Measurements from ENCODE around the gene PIAS1.
A peak's percentile ranks its signal among the peaks of the same experiment; 100 is the strongest.

The PIAS1 gene

GRCh38 chr15:68062946-68063465, 8.9 kb downstream of the PIAS1 start:
- H3K4me3 ChIP-seq (ENCODE audit: extremely low read depth, insufficient read depth, low read length, poor library complexity, severe bottlenecking), result no peak overlapping the region
- H3K27ac ChIP-seq (ENCODE audit: low read depth, low read length, severe bottlenecking), result no peak overlapping the region
- no peaks in the 10 kb centered on the region for H3K4me1 ChIP-seq (ENCODE audit: control insufficient read depth, insufficient read depth, low read length, poor library complexity, severe bottlenecking)

GRCh38 chr15:68063606-68064005, 9.5 kb downstream of the PIAS1 start:
- no peak overlapping the region for H3K4me3 ChIP-seq (ENCODE audit: extremely low read depth, insufficient read depth, low read length, poor library complexity, severe bottlenecking)
- no peak overlapping the region for H3K27ac ChIP-seq (ENCODE audit: low read depth, low read length, severe bottlenecking)
- WGBS, 2 experiments (ENCODE audit: insufficient coverage in 2 of 2), result no CpG with 5 or more reads among the region's 3 CpGs
- H3K4me1 ChIP-seq (ENCODE audit: control insufficient read depth, insufficient read depth, low read length, poor library complexity, severe bottlenecking), result no peaks in the 10 kb centered on the region
- H3K9me3 ChIP-seq (ENCODE audit: control insufficient read depth, low read length), result no peaks in the 10 kb centered on the region
- peaks cover 18% of the 10 kb centered on the region for H3K36me3 ChIP-seq (ENCODE audit: control insufficient read depth, insufficient read depth, low read length)

More at GRCh38 chr15:68062946-68063465, 8.9 kb downstream of the PIAS1 start:
- no peaks in the 10 kb centered on the region for H3K9me3 ChIP-seq (ENCODE audit: control insufficient read depth, low read length)
- H3K36me3 ChIP-seq (ENCODE audit: control insufficient read depth, insufficient read depth, low read length), result peaks cover 17% of the 10 kb centered on the region

GRCh38 chr15:68073576-68074288, 19.6 kb downstream of the PIAS1 start:
- no peaks in the 10 kb centered on the region for H3K36me3 ChIP-seq (ENCODE audit: control insufficient read depth, insufficient read depth, low read length)
- H3K4me1 ChIP-seq (ENCODE audit: control insufficient read depth, insufficient read depth, low read length, poor library complexity, severe bottlenecking), result no peaks in the 10 kb centered on the region
- 94 to 100% methylated on average over 5 to 6 of the region's 6 CpGs for WGBS, 2 experiments (ENCODE audit: insufficient coverage in 2 of 2)
- no peak overlapping the region for H3K4me3 ChIP-seq (ENCODE audit: extremely low read depth, insufficient read depth, low read length, poor library complexity, severe bottlenecking)
- H3K27ac ChIP-seq (ENCODE audit: low read depth, low read length, severe bottlenecking), result no peak overlapping the region
- H3K9me3 ChIP-seq (ENCODE audit: control insufficient read depth, low read length), result no peaks in the 10 kb centered on the region

GRCh38 chr15:68075764-68076385, 21.8 kb downstream of the PIAS1 start:
- Histone ChIP-seq H3K36me3 (ENCODE audit: control insufficient read depth, insufficient read depth, low read length) (no peaks in the 10 kb centered on the region), H3K4me1 (ENCODE audit: control insufficient read depth, insufficient read depth, low read length, poor library complexity, severe bottlenecking) (no peaks in the 10 kb centered on the region), H3K9me3 (ENCODE audit: control insufficient read depth, low read length) (no peaks in the 10 kb centered on the region), H3K27ac (ENCODE audit: low read depth, low read length, severe bottlenecking) (no peak overlapping the region), H3K4me3 (ENCODE audit: extremely low read depth, insufficient read depth, low read length, poor library complexity, severe bottlenecking) (no peak overlapping the region)
- 96 to 97% methylated on average over 14 to 17 of the region's 18 CpGs for WGBS, 2 experiments (ENCODE audit: insufficient coverage in 2 of 2)

- H3K9me3 ChIP-seq (ENCODE audit: control insufficient read depth, low read length), result no peaks in the 10 kb centered on the region
- H3K4me1 ChIP-seq (ENCODE audit: control insufficient read depth, insufficient read depth, low read length, poor library complexity, severe bottlenecking), result peaks cover 15% of the 10 kb centered on the region
- no peaks in the 10 kb centered on the region for H3K36me3 ChIP-seq (ENCODE audit: control insufficient read depth, insufficient read depth, low read length)
- H3K4me3 ChIP-seq (ENCODE audit: extremely low read depth, insufficient read depth, low read length, poor library complexity, severe bottlenecking), result no peak overlapping the region
- WGBS, 2 experiments (ENCODE audit: insufficient coverage in 2 of 2), result 88 to 94% methylated on average over 3 of the region's 3 CpGs
- no peak overlapping the region for H3K27ac ChIP-seq (ENCODE audit: low read depth, low read length, severe bottlenecking)
Measured at GRCh38 chr15:68078365-68078764, 24.2 kb downstream of the PIAS1 start.

GRCh38 chr15:68080334-68080733, 26.2 kb downstream of the PIAS1 start:
- Histone ChIP-seq H3K27ac (ENCODE audit: low read depth, low read length, severe bottlenecking) (no peak overlapping the region), H3K9me3 (ENCODE audit: control insufficient read depth, low read length) (no peaks in the 10 kb centered on the region), H3K4me1 (ENCODE audit: control insufficient read depth, insufficient read depth, low read length, poor library complexity, severe bottlenecking) (peaks cover 15% of the 10 kb centered on the region), H3K4me3 (ENCODE audit: extremely low read depth, insufficient read depth, low read length, poor library complexity, severe bottlenecking) (no peak overlapping the region), H3K36me3 (ENCODE audit: control insufficient read depth, insufficient read depth, low read length) (no peaks in the 10 kb centered on the region)
- WGBS, 2 experiments (ENCODE audit: insufficient coverage in 2 of 2), result 85 to 100% methylated on average over 1 of the region's 1 CpG

- WGBS, 2 experiments (ENCODE audit: insufficient coverage in 2 of 2), result 88 to 100% methylated on average over 1 to 2 of the region's 3 CpGs
- Histone ChIP-seq H3K36me3 (ENCODE audit: control insufficient read depth, insufficient read depth, low read length) (no peaks in the 10 kb centered on the region), H3K9me3 (ENCODE audit: control insufficient read depth, low read length) (no peaks in the 10 kb centered on the region), H3K27ac (ENCODE audit: low read depth, low read length, severe bottlenecking) (no peak overlapping the region), H3K4me3 (ENCODE audit: extremely low read depth, insufficient read depth, low read length, poor library complexity, severe bottlenecking) (no peak overlapping the region), H3K4me1 (ENCODE audit: control insufficient read depth, insufficient read depth, low read length, poor library complexity, severe bottlenecking) (peaks cover 15% of the 10 kb centered on the region)
Measured at GRCh38 chr15:68080783-68081182, 26.7 kb downstream of the PIAS1 start.

- Histone ChIP-seq H3K9me3 (ENCODE audit: control insufficient read depth, low read length) (no peaks in the 10 kb centered on the region), H3K4me3 (ENCODE audit: extremely low read depth, insufficient read depth, low read length, poor library complexity, severe bottlenecking) (no peak overlapping the region), H3K4me1 (ENCODE audit: control insufficient read depth, insufficient read depth, low read length, poor library complexity, severe bottlenecking) (peaks cover 15% of the 10 kb centered on the region), H3K36me3 (ENCODE audit: control insufficient read depth, insufficient read depth, low read length) (peaks cover 5% of the 10 kb centered on the region), H3K27ac (ENCODE audit: low read depth, low read length, severe bottlenecking) (peak overlapping the region; percentile 11)
- 78% methylated on average over 1 of the region's 4 CpGs; no CpG with 5 or more reads in 1 of the 2 experiments for WGBS, 2 experiments (ENCODE audit: insufficient coverage in 2 of 2)
Measured at GRCh38 chr15:68081869-68082505, 27.9 kb downstream of the PIAS1 start.

GRCh38 chr15:68082735-68083134, 28.6 kb downstream of the PIAS1 start:
- Histone ChIP-seq H3K9me3 (ENCODE audit: control insufficient read depth, low read length) (no peaks in the 10 kb centered on the region), H3K4me3 (ENCODE audit: extremely low read depth, insufficient read depth, low read length, poor library complexity, severe bottlenecking) (no peak overlapping the region), H3K4me1 (ENCODE audit: control insufficient read depth, insufficient read depth, low read length, poor library complexity, severe bottlenecking) (peaks cover 15% of the 10 kb centered on the region), H3K27ac (ENCODE audit: low read depth, low read length, severe bottlenecking) (no peak overlapping the region), H3K36me3 (ENCODE audit: control insufficient read depth, insufficient read depth, low read length) (peaks cover 10% of the 10 kb centered on the region)
- WGBS, 2 experiments (ENCODE audit: insufficient coverage in 2 of 2), result 100% methylated on average over 2 of the region's 3 CpGs; no CpG with 5 or more reads in 1 of the 2 experiments

GRCh38 chr15:68083463-68083862, 29.3 kb downstream of the PIAS1 start:
- Histone ChIP-seq H3K36me3 (ENCODE audit: control insufficient read depth, insufficient read depth, low read length) (peaks cover 11% of the 10 kb centered on the region), H3K4me3 (ENCODE audit: extremely low read depth, insufficient read depth, low read length, poor library complexity, severe bottlenecking) (no peak overlapping the region), H3K9me3 (ENCODE audit: control insufficient read depth, low read length) (no peaks in the 10 kb centered on the region), H3K27ac (ENCODE audit: low read depth, low read length, severe bottlenecking) (no peak overlapping the region), H3K4me1 (ENCODE audit: control insufficient read depth, insufficient read depth, low read length, poor library complexity, severe bottlenecking) (peaks cover 15% of the 10 kb centered on the region)
- WGBS, 2 experiments (ENCODE audit: insufficient coverage in 2 of 2), result 100% methylated on average over 1 of the region's 4 CpGs; no CpG with 5 or more reads in 1 of the 2 experiments
